NCI-H128 (cell line): ENCODE results near the gene SLC6A18.
"Not testable (repeated sequence)": the region's sequence is repeated elsewhere in the genome, so short reads cannot be mapped to it uniquely, and the experiment has no call there.

Experiments
- DNase-seq: peaks from one replicate; lab custom pipeline; 2025; ENCODE audit not compliant: unreplicated experiment; lab: John Stamatoyannopoulos, UW

SLC6A18 gene

DNA sequence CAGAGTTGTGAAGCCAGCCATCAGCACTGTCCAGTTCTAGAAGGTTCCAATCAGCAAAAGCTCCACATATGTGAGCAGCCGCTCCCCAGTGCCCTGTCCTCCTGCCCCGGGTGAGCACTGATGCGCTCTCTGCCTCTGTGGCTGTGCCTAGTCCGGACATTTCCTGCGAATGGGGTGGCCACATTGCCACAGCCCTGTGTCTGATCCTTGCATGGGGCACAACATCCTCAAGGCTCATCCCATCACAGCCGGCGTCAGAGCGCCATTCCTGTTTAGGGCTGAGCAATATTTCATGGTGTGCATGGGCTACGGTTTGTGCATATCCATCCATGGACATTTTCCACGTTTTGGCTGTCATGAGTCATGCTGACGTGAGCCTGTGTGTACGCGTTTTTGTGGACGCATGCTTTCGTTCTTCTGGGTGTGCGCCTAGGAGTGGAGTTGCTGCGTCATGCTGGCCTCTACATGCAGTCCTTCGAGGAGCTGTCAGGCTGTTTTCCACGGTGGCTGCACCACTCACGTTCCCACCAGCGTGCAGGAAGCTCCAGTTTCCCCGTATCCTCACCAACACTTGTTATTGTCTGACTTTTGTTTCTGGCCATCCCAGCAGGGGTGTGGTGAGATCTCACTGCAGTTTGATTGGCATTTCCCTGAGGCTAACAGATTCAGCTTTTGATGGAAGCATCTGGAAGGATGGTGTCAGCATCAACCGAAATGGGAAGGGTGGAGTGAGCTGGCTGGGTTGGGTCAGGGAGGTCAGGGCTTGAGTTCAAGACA lies 9.7 kb upstream of the SLC6A18 start:
- no peak for DNase-seq

DNA sequence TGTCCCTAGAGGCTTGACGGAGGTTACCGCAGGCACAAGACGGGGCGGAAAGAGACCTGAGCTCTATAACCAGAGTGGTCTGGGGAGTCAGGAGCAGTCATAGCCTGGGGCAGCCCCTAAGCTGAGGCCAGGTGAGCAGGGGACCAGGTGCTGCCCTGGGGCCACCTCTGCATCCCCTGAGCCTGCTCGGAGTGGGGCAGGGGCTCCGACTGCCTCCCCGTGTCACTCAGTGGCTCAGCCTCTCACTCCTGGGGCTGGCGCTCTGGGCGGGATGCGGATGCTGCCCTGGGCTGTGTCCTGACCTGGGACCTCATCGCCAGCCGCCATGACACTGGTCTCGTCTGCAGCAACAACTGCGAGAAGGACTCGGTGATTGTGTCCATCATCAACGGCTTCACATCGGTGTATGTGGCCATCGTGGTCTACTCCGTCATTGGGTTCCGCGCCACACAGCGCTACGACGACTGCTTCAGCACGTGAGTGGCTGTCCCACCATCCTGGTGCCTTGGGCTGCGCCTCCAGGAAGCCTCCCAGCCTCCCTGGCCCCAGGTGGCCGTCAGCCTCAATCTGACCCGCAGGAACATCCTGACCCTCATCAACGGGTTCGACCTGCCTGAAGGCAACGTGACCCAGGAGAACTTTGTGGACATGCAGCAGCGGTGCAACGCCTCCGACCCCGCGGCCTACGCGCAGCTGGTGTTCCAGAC lies 8.8 kb upstream of the SLC6A18 start:
- no peak for DNase-seq

DNA sequence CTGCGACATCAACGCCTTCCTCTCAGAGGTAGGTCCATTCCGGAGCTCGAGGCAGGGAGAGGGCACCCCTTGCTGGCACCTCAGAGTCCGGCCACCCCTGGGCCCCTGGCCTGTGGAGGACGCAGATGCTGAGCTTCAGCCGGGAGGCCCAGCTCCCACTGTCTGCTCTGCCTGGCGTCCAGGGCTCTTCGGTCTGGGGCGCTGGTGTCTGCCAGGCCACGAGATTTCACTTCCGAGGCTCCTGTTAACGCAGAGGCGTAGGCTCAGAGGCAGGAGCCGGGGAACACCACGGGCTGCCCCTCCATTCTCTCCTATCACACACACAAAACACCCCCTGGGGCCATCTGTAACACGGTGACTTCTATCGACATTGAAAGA lies 8.3 kb upstream of the SLC6A18 start:
- no peak for DNase-seq

DNA sequence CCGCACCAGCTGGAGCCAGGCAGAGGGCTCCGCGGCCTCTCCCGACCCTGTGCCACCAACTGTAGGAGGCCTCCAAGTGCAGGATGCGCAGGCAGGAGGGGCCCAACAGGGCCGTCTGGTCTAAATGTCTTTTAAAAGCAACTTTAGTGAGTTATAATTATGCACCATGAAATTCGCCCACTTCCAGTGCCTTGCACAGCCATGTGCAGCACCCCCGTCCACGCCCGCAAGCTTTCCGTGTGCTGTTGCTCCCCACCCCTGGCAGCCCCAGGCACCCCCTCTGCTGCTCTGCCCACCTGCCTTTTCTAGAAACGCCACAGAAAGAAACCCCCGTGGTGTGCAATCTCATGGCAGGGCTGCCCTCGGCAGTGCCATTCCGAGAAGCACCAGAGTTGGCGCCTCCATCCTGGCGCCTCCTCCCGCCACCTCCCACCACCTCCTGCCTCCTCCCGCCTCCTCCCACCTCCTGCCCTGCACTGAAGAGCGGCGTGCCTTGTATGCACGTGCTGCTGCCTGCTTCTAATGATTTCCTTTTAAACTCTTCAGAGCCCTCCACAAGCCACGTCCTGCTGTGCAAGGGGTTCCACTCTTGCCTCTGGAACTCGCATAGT lies 7.5 kb upstream of the SLC6A18 start:
- peak; percentile 18 for DNase-seq

DNA sequence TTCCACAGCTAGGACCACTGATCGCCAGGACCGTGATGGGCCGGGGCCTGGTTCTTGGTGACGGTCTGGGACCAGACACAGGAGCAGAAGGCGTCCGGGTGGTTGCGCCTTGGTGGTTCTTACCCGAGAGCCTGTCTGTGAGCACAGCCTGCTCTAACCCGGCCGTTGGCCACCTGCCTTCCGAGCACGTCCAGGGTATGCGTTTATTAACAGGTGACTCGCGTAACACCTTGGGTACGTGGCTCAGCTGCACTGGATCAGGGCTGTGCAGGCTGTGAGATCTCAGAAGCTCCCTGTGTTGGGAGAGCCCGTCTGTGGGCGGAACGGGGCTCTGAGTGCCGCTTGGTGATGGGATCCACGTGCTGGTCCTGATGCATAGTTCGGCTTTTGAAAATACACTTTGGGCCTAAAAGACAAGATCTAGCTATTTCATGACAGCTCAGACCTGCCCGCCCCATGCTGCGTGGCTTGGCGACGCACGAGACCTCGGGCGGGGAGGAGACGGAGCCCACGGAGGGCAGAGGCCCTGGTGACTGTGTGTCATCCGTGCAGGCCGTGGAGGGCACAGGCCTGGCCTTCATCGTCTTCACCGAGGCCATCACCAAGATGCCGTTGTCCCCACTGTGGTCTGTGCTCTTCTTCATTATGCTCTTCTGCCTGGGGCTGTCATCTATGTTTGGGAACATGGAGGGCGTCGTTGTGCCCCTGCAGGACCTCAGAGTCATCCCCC lies 6.7 kb upstream of the SLC6A18 start:
- no peak for DNase-seq

DNA sequence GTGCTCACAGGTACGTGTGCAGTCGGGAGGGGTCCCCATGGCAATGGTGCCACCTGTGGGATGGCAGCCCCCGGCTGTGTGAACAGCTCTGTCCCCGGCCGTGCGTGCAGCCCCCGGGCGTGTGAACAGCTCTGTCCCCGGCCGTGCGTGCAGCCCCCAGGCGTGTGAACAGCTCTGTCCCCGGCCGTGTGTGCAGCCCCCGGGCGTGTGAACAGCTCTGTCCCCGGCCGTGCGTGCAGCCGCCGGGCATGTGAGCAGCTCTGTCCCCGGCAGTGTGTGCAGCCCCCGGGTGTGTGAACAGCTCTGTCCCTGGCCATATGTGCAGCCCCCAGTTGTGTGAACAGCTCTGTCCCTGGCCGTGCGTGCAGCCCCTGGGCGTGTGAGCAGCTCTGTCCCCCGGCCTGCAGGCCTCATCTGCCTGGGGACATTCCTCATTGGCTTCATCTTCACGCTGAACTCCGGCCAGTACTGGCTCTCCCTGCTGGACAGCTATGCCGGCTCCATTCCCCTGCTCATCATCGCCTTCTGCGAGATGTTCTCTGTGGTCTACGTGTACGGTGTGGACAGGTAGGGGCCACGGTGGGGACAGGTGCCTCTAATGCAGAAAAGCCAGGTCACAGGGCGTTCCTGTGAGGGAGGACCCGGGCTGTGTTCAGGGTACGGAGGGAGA lies 5.9 kb upstream of the SLC6A18 start:
- DNase-seq: no peak

DNA sequence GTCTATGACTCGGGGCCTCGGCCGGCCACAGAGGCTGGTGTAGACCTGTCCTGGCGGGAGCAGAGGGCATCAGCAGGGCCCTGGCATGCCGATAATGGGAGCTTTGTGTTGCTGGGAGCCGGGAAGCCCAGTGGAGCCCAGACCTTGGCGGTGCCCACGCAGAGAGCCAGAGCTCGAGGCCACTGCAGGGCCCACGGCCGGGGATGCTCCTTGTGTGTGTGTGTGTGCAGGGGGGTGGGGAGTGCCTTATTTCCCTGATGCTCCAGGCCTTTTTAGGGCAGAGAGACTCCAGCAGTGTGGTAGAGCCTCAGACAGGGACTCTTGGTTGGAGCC lies 5.4 kb upstream of the SLC6A18 start:
- DNase-seq: no peak

DNA sequence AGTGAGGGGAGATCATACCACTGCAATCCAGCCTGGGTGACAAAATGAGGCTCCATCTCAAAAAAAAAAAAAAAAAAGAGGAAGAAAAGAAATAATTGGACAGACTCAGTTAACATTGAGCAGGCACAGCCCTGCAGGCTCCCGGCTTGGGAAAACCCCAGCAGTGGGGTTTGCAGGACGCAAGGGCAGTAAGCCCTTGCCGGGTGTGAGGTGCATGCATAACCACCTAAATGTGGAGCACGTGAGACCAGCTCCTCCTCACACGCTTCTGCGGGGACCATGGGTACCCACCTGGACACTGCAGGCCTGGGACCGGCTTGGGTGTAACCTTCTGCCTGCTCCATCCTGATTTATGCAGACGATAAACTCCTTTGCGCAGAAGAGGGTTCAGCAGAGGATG lies 4.8 kb upstream of the SLC6A18 start:
- DNase-seq: no peak

DNA sequence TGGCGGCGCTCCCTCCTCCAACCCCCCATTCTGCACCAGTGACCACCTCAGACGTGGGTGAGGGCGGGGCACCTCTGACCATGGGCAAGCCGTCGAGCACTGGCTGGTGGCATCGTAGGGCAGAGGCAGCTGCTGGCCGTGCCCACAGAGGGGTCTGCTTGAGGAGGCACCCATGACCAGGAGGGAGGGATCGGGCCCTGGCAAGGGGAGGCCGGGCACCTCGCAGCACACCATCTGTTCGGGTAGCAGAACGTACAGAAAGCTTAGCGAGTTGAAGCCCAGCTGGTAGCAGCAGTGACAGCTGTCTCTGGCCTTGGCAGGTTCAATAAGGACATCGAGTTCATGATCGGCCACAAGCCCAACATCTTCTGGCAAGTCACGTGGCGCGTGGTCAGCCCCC lies 4.3 kb upstream of the SLC6A18 start:
- DNase-seq: no peak

DNA sequence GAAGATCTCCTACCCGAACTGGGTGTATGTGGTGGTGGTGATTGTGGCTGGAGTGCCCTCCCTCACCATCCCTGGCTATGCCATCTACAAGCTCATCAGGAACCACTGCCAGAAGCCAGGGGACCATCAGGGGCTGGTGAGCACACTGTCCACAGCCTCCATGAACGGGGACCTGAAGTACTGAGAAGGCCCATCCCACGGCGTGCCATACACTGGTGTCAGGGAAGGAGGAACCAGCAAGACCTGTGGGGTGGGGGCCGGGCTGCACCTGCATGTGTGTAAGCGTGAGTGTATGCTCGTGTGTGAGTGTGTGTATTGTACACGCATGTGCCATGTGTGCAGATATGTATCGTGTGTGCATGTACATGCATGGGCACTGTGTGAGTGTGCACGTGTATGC lies 3.5 kb upstream of the SLC6A18 start:
- no peak for DNase-seq

DNA sequence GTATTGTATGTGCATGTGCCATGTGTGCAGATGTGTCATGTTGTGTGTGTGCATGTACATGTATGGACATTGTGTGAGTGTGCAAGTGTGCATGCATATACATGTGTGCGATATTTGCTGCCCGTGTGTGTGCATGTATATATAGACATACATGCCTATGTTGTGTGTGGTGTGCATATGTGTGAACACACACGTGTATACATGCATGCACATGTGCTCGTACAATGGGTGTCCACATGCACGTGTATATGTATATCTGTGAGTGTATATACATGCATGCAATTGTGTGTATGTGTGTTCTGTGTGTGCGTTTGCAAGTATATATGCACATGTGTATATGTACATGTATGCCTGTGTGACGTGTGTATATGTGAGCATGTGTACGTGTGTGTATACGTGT lies 3.0 kb upstream of the SLC6A18 start:
- DNase-seq: no peak

DNA sequence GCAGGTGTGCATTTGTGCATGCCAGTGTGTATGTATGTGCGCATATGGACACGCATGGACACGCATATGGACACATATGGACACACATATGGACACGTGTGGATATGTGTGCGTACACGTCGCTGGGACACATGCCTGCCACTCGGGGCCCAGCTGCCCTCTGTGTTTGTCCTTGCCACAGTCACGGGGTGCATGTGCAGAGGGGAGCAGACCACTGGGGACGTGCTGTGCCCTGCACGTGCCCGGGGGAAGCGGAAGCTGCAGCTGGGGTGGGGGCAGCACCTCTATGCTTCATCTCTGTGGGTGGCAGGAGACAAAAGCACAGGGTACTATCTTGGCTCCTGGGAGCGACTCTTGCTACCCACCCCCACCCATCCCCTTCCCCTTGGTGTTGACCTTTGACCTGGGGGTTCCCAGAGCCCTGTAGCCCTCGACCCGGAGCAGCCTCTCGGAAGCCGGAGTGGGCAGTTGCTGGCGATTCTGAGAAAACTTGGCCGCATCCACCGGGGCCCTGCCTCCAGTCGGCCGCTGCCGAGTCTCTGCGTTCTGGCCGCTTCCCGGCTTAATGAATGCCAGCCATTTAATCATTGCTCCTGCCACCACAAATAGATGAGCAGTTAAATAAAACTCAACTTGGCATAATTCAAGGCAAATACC lies 2.4 kb upstream of the SLC6A18 start:
- DNase-seq: no peak

DNA sequence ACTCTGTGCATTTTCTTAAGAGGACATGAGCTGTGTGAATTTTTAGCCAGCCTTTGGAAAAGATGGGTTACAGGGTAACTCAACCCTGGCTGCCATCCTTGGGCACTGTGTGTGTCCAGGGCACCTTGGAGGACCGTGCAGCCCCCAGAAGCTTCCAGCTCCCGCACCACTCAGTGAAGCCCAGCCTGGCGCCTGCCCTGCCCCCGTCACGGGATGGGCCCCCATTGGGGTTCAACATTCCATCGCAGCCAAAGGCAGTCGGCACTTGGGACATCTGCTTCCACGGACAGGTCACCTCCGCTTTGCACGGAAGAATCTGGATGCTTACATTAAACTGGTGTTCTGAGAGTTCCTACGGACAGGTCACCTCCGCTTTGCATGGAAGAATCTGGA lies 1.9 kb upstream of the SLC6A18 start:
- no peak for DNase-seq

DNA sequence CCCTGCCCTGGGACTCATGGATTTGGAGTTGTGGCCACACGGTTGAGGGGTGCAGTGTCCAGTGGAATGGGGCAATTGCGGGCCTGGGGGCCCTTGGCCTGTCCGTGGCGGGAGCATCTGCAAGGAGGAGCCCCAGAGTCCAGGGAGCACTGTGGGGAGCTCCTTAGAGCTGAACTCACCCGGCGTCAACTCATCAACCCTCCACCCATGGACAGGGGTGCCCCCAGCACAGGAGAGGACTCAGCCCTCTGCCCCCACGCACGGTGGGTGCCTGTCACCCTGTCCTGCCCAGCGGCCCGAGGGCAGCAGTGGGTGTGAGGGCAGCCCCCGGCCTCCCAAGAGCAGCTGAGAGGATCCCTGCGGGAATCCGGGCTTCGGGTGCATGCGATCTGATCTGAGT lies 550 bp upstream of the SLC6A18 start:
- DNase-seq: no peak

DNA sequence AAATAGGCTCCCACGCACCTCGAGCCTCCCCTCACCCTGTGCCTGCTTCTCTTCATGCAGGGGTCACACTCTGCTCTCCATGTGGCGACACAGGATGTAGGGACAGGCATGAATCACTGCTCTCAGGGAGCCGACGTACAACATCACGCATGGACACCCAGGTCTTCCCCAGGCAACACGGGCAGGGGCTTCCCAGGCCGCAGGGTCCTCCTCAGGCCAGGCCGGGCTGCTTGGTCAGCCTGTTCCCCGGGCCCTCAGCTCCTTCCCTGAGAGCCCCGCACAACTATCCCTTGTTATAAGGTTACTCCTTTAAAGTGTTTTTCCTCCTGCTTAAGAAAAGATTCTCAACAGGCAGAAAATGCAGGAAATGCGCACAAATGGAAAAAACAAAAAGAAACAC lies 1.1 kb downstream of the SLC6A18 start:
- no peak for DNase-seq

DNA sequence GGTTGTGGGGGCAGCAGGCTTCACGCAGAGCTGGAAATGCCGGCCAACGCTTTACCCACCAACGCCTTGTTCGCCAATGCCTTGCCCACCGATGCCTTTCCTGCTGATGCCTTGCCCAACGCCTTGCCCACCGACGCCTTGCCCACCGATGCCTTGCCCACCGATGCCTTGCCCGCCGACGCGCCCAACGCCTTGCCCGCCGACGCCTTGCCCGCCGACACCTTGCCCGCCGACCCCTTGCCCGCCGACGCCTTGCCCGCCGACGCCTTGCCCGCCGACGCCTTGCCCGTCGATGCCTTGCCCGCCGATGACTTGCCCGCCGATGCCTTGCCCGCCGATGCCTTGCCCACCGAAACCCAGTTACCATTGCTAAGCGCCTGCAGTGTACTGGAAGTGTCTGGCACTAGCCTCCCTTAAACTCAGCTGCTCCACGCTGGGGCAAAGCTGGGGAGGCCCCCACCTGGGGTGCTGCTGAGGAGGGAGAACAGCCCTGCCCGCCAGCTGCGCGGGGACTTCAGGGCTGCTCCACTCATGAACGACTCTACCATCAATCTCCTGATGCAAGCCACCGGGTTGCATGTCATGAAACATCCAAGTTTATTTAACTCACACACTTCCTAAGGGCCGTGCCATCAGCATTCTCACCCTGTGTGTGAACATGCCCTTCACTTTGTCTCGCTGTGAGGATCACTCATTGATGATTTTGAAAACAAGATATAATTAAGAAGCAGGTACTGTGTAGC lies 1.8 kb downstream of the SLC6A18 start:
- no peak for DNase-seq

DNA sequence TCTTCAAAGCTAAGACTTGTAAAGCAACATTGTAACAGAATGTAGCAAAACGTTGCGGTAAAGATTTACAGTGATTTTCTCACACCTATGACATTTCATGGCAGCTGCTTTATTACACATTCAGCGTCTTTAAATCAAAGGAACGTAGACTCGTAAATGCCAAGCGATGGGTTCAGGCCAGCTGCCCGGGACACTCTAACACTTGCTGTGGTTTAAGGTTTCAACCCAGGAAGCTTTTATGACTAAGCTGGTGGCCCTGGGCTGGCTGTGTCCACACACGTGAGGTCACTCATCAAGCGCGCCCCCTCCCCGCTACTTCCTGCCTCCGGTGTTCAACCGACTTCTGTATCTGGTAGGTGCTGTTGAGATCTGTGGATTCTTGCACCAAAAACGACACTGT lies 2.5 kb downstream of the SLC6A18 start:
- DNase-seq: no peak

DNA sequence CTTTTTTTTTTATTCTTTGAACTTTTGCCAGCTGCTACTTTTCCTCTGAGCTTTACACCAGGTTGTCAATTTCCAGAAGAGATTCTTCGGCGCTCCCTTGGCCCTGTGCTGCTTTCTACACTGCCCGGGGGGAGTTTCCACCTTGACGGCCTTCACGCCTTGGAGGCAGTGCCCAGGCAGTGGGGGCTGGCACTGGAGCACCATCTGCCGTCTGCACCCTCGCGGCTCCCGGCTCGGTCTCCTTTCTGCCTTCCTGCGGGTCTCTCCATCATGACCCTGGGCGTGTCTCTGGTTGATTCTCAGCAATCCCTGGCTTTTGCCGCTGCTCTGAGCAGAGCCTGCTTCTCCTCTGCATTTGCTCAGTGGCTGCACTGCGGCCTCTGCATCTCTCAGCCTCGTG lies 2.9 kb downstream of the SLC6A18 start:
- DNase-seq: no peak

DNA sequence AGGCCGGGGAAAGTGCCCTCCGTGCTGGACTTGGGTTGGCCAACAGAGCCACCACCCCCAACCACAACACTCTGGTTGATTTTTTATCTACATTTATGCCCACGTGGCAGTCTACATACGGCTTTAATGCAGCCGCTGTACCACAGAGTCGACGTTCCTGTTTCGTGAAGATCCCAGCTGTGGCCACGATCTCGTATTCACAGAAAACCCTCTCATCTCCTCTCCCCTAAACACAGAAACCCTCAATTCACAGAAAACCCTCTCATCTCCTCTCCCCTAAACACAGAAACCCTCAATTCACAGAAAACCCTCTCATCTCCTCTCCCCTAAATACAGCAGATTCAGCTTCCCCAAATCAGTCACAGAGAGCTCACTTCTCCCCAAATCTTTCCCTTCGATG lies 3.8 kb downstream of the SLC6A18 start:
- DNase-seq: not testable (repeated sequence)

DNA sequence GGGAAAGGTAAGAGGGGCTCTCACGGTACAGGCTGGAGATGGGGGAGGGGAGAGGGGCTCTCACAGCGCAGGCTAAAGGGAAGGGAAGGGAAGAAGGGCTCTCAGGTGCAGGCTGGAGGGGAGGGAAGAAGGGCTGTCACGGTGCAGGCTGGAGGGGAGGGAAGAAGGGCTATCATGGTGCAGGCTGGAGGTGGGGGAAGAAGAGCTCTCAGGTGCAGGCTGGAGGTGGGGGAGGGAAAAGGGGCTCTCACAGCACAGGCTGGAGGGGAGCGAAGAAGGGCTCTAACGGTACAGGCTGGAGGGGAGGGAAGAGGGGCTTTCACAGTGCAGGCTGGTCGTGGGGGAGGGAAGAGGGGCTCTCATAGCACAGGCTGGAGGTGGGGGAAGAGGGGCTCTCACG lies 4.6 kb downstream of the SLC6A18 start:
- DNase-seq: no peak
